Neuron (in vitro differentiated cells): ENCODE data around the gene FAM117A.
"Not testable (repeated sequence)": the region's sequence is repeated elsewhere in the genome, so short reads cannot be mapped to it uniquely, and the experiment has no call there.

ENCODE experiments used
- H2AFZ ChIP-seq: one replicate; pipeline ENCODE4 v1.6.1; 2013; ENCODE audit warnings: low read depth, mild to moderate bottlenecking, inconsistent platforms, low read length, moderate library complexity
- H3K27me3 ChIP-seq: one replicate; pipeline ENCODE4 v1.6.1; 2013; ENCODE audit warnings: low read length; ENCODE audit not compliant: insufficient read depth
- H3K36me3 ChIP-seq: one replicate; pipeline ENCODE4 v1.6.1; 2013; ENCODE audit warnings: low read length; ENCODE audit not compliant: insufficient read depth
- H3K4me1 ChIP-seq: one replicate; pipeline ENCODE4 v1.6.1; 2013; ENCODE audit warnings: low read length; ENCODE audit not compliant: insufficient read depth
- H3K4me3 ChIP-seq: 2 replicates; pipeline ENCODE4 v1.5.1; 2013; ENCODE audit warnings: mild to moderate bottlenecking, low read length, moderate library complexity
- H3K9me3 ChIP-seq: one replicate; pipeline ENCODE4 v1.6.1; 2013; ENCODE audit warnings: low read length

FAM117A gene

GRCh38 chr17:49758464-49759010, 5.4 kb downstream of the FAM117A start:
- not testable (repeated sequence) for H3K27me3 ChIP-seq, H3K4me3 ChIP-seq, H3K9me3 ChIP-seq, H2AFZ ChIP-seq, H3K36me3 ChIP-seq
- H3K4me1 ChIP-seq, result peaks cover 13% of the 10 kb centered on the region

GRCh38 chr17:49757151-49757777, 6.7 kb downstream of the FAM117A start:
- no peaks in the 10 kb centered on the region for H3K9me3 ChIP-seq
- no peak overlapping the region for H2AFZ ChIP-seq
- H3K4me1 ChIP-seq, result peaks cover 3% of the 10 kb centered on the region
- H3K36me3 ChIP-seq, result no peaks in the 10 kb centered on the region
- H3K4me3 ChIP-seq, result no peak overlapping the region
- no peaks in the 10 kb centered on the region for H3K27me3 ChIP-seq

- Histone ChIP-seq H2AFZ (no peak overlapping the region), H3K4me1 (no peaks in the 10 kb centered on the region), H3K27me3 (no peaks in the 10 kb centered on the region), H3K36me3 (no peaks in the 10 kb centered on the region), H3K9me3 (no peaks in the 10 kb centered on the region), H3K4me3 (no peak overlapping the region)
Measured at GRCh38 chr17:49756323-49757150, 7.4 kb downstream of the FAM117A start.

- Histone ChIP-seq H3K4me3 (no peak overlapping the region), H3K4me1 (no peaks in the 10 kb centered on the region), H3K36me3 (no peaks in the 10 kb centered on the region), H3K27me3 (no peaks in the 10 kb centered on the region), H2AFZ (no peak overlapping the region), H3K9me3 (no peaks in the 10 kb centered on the region)
Measured at GRCh38 chr17:49755663-49756283, 8.2 kb downstream of the FAM117A start.

GRCh38 chr17:49753959-49754391, 10.0 kb downstream of the FAM117A start:
- Histone ChIP-seq H3K36me3 (peaks cover 5% of the 10 kb centered on the region), H3K4me3 (no peak overlapping the region), H3K4me1 (no peaks in the 10 kb centered on the region), H3K27me3 (no peaks in the 10 kb centered on the region), H3K9me3 (no peaks in the 10 kb centered on the region), H2AFZ (no peak overlapping the region)

GRCh38 chr17:49752508-49752907, 11.4 kb downstream of the FAM117A start:
- Histone ChIP-seq H3K4me1 (no peaks in the 10 kb centered on the region), H3K9me3 (no peaks in the 10 kb centered on the region), H3K36me3 (peaks cover 9% of the 10 kb centered on the region), H2AFZ (no peak overlapping the region), H3K4me3 (no peak overlapping the region), H3K27me3 (no peaks in the 10 kb centered on the region)

GRCh38 chr17:49749730-49750129, 14.2 kb downstream of the FAM117A start:
- no peaks in the 10 kb centered on the region for H3K27me3 ChIP-seq
- peaks cover 9% of the 10 kb centered on the region for H3K36me3 ChIP-seq
- no peaks in the 10 kb centered on the region for H3K4me1 ChIP-seq
- no peak overlapping the region for H2AFZ ChIP-seq
- H3K9me3 ChIP-seq, result no peaks in the 10 kb centered on the region
- H3K4me3 ChIP-seq, result no peak overlapping the region

GRCh38 chr17:49748791-49749190, 15.1 kb downstream of the FAM117A start:
- H2AFZ ChIP-seq, result no peak overlapping the region
- H3K36me3 ChIP-seq, result peaks cover 9% of the 10 kb centered on the region

GRCh38 chr17:49748223-49748622, 15.7 kb downstream of the FAM117A start:
- no peaks in the 10 kb centered on the region for H3K4me1 ChIP-seq
- H3K36me3 ChIP-seq, result peaks cover 9% of the 10 kb centered on the region
- no peak overlapping the region for H3K4me3 ChIP-seq
- no peaks in the 10 kb centered on the region for H3K9me3 ChIP-seq
- no peaks in the 10 kb centered on the region for H3K27me3 ChIP-seq
- H2AFZ ChIP-seq, result no peak overlapping the region

More at GRCh38 chr17:49748791-49749190, 15.1 kb downstream of the FAM117A start:
- Histone ChIP-seq H3K4me1 (no peaks in the 10 kb centered on the region), H3K9me3 (no peaks in the 10 kb centered on the region), H3K27me3 (no peaks in the 10 kb centered on the region), H3K4me3 (no peak overlapping the region)

GRCh38 chr17:49747632-49748031, 16.3 kb downstream of the FAM117A start:
- Histone ChIP-seq H3K4me1 (no peaks in the 10 kb centered on the region), H3K36me3 (peaks cover 9% of the 10 kb centered on the region), H2AFZ (no peak overlapping the region), H3K4me3 (no peak overlapping the region), H3K27me3 (no peaks in the 10 kb centered on the region), H3K9me3 (no peaks in the 10 kb centered on the region)

GRCh38 chr17:49746791-49747490, 17.0 kb downstream of the FAM117A start:
- H3K36me3 ChIP-seq, result peaks cover 9% of the 10 kb centered on the region
- no peak overlapping the region for H2AFZ ChIP-seq
- H3K27me3 ChIP-seq, result no peaks in the 10 kb centered on the region
- no peaks in the 10 kb centered on the region for H3K9me3 ChIP-seq
- no peaks in the 10 kb centered on the region for H3K4me1 ChIP-seq
- H3K4me3 ChIP-seq, result no peak overlapping the region

- H3K9me3 ChIP-seq, result no peaks in the 10 kb centered on the region
- H3K27me3 ChIP-seq, result no peaks in the 10 kb centered on the region
- peaks cover 11% of the 10 kb centered on the region for H3K36me3 ChIP-seq
- H3K4me1 ChIP-seq, result no peaks in the 10 kb centered on the region
- no peak overlapping the region for H3K4me3 ChIP-seq
- H2AFZ ChIP-seq, result no peak overlapping the region
Measured at GRCh38 chr17:49745175-49746139, 18.5 kb downstream of the FAM117A start.
